GM23338 (cell line): ENCODE data around the gene THRB. TPM values are rescaled to one million over a fixed set of nuclear protein-coding genes. Genes with fewer than 3 reads are reported as not detected.

ENCODE experiments used
- ATAC-seq: fragments of 200-7000 bp; cut with Tn5 transposase; 3 replicates; pipeline ENCODE4 v1.9.1; 2020
- DNase-seq: peaks from one replicate; pipeline ENCODE4 v3.0.0-alpha.2; 2015; ENCODE audit warnings: low spot score
- H2AFZ ChIP-seq: fragments of 200-600 bp; sonication (generic); 2 replicates; pipeline ENCODE4 v1.8.0; 2016; ENCODE audit warnings: antibody characterized with exemption, mild to moderate bottlenecking, moderate library complexity
- H3F3A ChIP-seq: fragments of 200-600 bp; sonication (generic); replicated peaks from 2 replicates; pipeline ENCODE4 v1.8.0; 2017; ENCODE audit warnings: antibody characterized with exemption, mixed run types, low read depth
- H3K27ac ChIP-seq: fragments of 200-600 bp; sonication (generic); 2 replicates; pipeline ENCODE4 v1.6.1; 2016; ENCODE audit warnings: low read depth
- H3K27me3 ChIP-seq: fragments of 200-600 bp; sonication (generic); 2 replicates; pipeline ENCODE4 v1.8.0; 2016; ENCODE audit warnings: mild to moderate bottlenecking, mixed run types, moderate library complexity; ENCODE audit not compliant: insufficient read depth
- H3K36me3 ChIP-seq: fragments of 200-600 bp; sonication (generic); 2 replicates; pipeline ENCODE4 v1.8.0; 2016; ENCODE audit warnings: mild to moderate bottlenecking; ENCODE audit not compliant: insufficient read depth
- H3K4me1 ChIP-seq: fragments of 200-600 bp; sonication (generic); 2 replicates; pipeline ENCODE4 v1.8.0; 2016; ENCODE audit warnings: mild to moderate bottlenecking, moderate library complexity; ENCODE audit not compliant: insufficient read depth
- H3K4me2 ChIP-seq: fragments of 200-600 bp; sonication (generic); 2 replicates; pipeline ENCODE4 v1.7.1; 2017; ENCODE audit warnings: mixed run types
- H3K4me3 ChIP-seq: fragments of 200-600 bp; sonication (generic); 2 replicates; pipeline ENCODE4 v1.6.1; 2016; ENCODE audit warnings: mixed run types
- H3K79me2 ChIP-seq: fragments of 200-600 bp; sonication (generic); replicated peaks from 2 replicates; pipeline ENCODE4 v1.8.0; 2017; ENCODE audit warnings: mild to moderate bottlenecking; ENCODE audit not compliant: insufficient read depth
- H3K9me2 ChIP-seq: fragments of 200-600 bp; sonication (generic); 2 replicates; pipeline ENCODE4 v1.8.0; 2017; ENCODE audit not compliant: insufficient read depth
- H4K20me1 ChIP-seq: fragments of 200-600 bp; sonication (generic); replicated peaks from 2 replicates; pipeline ENCODE4 v1.8.0; 2017; ENCODE audit warnings: mild to moderate bottlenecking; ENCODE audit not compliant: insufficient read depth
- H3K27ac Mint-ChIP-seq: 2 replicates; pipeline ENCODE4 v1.8.0; 2020; ENCODE audit warnings: inconsistent platforms, mild to moderate bottlenecking, moderate library complexity, mixed read lengths
- H3K27me3 Mint-ChIP-seq: 3 replicates; pipeline ENCODE4 v1.8.0; 2022; ENCODE audit warnings: low read depth, mild to moderate bottlenecking, moderate library complexity, mixed read lengths, inconsistent platforms; ENCODE audit not compliant: insufficient read depth, poor library complexity
- H3K36me3 Mint-ChIP-seq: 3 replicates; pipeline ENCODE4 v1.8.0; 2021; ENCODE audit warnings: low read depth, mild to moderate bottlenecking, inconsistent platforms, moderate library complexity, mixed read lengths
- H3K4me1 Mint-ChIP-seq: 3 replicates; pipeline ENCODE4 v1.8.0; 2020; ENCODE audit warnings: mild to moderate bottlenecking, inconsistent platforms, mixed read lengths
- H3K4me3 Mint-ChIP-seq: 3 replicates; pipeline ENCODE4 v1.8.0; 2021; ENCODE audit warnings: moderate library complexity, mild to moderate bottlenecking, inconsistent platforms, mixed read lengths
- H3K9me3 Mint-ChIP-seq: 3 replicates; pipeline ENCODE4 v1.8.0; 2020; ENCODE audit warnings: moderate library complexity, mild to moderate bottlenecking, inconsistent platforms, mixed read lengths
- CREB1 ChIP-seq: fragments of 250-450 bp; sonication (Bioruptor Pico); IDR thresholded peaks from 2 replicates; pipeline ENCODE4 v1.5.0; 2020; ENCODE audit warnings: low read depth, mild to moderate bottlenecking, moderate library complexity
- JUNB ChIP-seq: IDR thresholded peaks from one replicate; pipeline ENCODE4 v1.6.1; 2016; ENCODE audit warnings: antibody characterized with exemption; ENCODE audit not compliant: unreplicated experiment
- NANOG ChIP-seq: IDR thresholded peaks from 2 replicates; pipeline ENCODE4 v1.6.1; 2016; ENCODE audit warnings: antibody characterized with exemption, borderline replicate concordance
- POLR2AphosphoS5 ChIP-seq: IDR thresholded peaks from 2 replicates; pipeline ENCODE4 v1.6.1; 2016; ENCODE audit warnings: antibody characterized with exemption, low read depth
- STAT1 ChIP-seq: IDR thresholded peaks from one replicate; pipeline ENCODE4 v1.6.1; 2016; ENCODE audit warnings: antibody characterized with exemption; ENCODE audit not compliant: unreplicated experiment
- polyA plus RNA-seq: library from polyadenylated mRNA; unstranded; fragments of >200 nt; fragmentation: Nextera tagmentation; extraction: Ambion mirVana; gene quantifications from 2 replicates; pipeline ENCODE4 v1.2.1, GENCODE V29; 2016
- total RNA-seq: library from RNA; depleted of rRNA; stranded (reverse); fragments of >200 nt; shearing (Covaris generic); gene quantifications from 2 replicates; pipeline ENCODE4 v1.2.3, GENCODE V29; 2014
- TF ChIP-seq, protein P1 (sequence below): fragments of 250-450 bp; sonication (Bioruptor Pico); IDR thresholded peaks from 2 replicates; pipeline ENCODE4 v1.5.0; 2020; ENCODE audit warnings: mild to moderate bottlenecking, moderate library complexity
- TF ChIP-seq, protein P2 (sequence below): IDR thresholded peaks from 2 replicates; pipeline ENCODE4 v1.6.1; 2016; ENCODE audit warnings: antibody characterized with exemption

Gene THRB
- total and polyA plus RNA-seq, 2 experiments from 2014 or later = 1.7 to 3.2 TPM

DNA sequence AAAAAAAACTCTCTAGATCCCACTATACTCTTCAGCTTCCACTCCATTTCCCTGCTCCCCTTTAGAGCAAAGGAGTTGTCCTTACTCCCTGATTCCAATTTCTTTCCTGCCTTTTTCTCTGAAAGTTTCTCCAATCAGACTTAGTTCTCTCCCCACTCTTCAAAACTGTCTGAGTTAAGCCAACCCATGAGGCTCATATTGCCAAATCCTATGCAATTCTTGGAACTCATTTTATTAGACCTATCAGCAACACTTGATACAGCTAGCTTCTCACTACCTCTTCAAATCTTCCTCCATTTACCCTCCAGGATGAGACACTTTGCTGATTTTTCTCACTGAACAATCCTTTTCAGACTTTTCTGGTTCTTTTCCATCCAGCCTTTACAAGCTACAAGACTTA is 233.1 kb downstream of the THRB start:
- Mint-ChIP-seq H3K27me3 (no peaks in the 10 kb centered on the region), H3K9me3 (peaks cover 5% of the 10 kb centered on the region; the same call in 2 of the 3 replicates), H3K4me3 (no peak overlapping the region), H3K36me3 (peaks cover 4% of the 10 kb centered on the region; the same call in 1 of the 3 replicates), H3K4me1 (no peaks in the 10 kb centered on the region), H3K27ac (no peak overlapping the region)
- DNase-seq (no peak), ATAC-seq (no peak)
- Histone ChIP-seq H3K27ac (no peak overlapping the region), H2AFZ (no peak overlapping the region), H3K79me2 (no peaks in the 10 kb centered on the region), H3K4me1 (no peaks in the 10 kb centered on the region), H3K9me2 (no peaks in the 10 kb centered on the region), H4K20me1 (no peaks in the 10 kb centered on the region), H3K36me3 (no peaks in the 10 kb centered on the region), H3K4me2 (no peak overlapping the region), H3K4me3 (no peak overlapping the region), H3F3A (no peaks in the 10 kb centered on the region), H3K27me3 (no peaks in the 10 kb centered on the region)
- TF ChIP-seq NANOG = no peak
- no peak for TF ChIP-seq CREB1 (CRISPR knock-in tag)
- TF ChIP-seq STAT1 = no peak
- TF ChIP-seq POLR2AphosphoS5 = no peak
- TF ChIP-seq, protein P1, sequence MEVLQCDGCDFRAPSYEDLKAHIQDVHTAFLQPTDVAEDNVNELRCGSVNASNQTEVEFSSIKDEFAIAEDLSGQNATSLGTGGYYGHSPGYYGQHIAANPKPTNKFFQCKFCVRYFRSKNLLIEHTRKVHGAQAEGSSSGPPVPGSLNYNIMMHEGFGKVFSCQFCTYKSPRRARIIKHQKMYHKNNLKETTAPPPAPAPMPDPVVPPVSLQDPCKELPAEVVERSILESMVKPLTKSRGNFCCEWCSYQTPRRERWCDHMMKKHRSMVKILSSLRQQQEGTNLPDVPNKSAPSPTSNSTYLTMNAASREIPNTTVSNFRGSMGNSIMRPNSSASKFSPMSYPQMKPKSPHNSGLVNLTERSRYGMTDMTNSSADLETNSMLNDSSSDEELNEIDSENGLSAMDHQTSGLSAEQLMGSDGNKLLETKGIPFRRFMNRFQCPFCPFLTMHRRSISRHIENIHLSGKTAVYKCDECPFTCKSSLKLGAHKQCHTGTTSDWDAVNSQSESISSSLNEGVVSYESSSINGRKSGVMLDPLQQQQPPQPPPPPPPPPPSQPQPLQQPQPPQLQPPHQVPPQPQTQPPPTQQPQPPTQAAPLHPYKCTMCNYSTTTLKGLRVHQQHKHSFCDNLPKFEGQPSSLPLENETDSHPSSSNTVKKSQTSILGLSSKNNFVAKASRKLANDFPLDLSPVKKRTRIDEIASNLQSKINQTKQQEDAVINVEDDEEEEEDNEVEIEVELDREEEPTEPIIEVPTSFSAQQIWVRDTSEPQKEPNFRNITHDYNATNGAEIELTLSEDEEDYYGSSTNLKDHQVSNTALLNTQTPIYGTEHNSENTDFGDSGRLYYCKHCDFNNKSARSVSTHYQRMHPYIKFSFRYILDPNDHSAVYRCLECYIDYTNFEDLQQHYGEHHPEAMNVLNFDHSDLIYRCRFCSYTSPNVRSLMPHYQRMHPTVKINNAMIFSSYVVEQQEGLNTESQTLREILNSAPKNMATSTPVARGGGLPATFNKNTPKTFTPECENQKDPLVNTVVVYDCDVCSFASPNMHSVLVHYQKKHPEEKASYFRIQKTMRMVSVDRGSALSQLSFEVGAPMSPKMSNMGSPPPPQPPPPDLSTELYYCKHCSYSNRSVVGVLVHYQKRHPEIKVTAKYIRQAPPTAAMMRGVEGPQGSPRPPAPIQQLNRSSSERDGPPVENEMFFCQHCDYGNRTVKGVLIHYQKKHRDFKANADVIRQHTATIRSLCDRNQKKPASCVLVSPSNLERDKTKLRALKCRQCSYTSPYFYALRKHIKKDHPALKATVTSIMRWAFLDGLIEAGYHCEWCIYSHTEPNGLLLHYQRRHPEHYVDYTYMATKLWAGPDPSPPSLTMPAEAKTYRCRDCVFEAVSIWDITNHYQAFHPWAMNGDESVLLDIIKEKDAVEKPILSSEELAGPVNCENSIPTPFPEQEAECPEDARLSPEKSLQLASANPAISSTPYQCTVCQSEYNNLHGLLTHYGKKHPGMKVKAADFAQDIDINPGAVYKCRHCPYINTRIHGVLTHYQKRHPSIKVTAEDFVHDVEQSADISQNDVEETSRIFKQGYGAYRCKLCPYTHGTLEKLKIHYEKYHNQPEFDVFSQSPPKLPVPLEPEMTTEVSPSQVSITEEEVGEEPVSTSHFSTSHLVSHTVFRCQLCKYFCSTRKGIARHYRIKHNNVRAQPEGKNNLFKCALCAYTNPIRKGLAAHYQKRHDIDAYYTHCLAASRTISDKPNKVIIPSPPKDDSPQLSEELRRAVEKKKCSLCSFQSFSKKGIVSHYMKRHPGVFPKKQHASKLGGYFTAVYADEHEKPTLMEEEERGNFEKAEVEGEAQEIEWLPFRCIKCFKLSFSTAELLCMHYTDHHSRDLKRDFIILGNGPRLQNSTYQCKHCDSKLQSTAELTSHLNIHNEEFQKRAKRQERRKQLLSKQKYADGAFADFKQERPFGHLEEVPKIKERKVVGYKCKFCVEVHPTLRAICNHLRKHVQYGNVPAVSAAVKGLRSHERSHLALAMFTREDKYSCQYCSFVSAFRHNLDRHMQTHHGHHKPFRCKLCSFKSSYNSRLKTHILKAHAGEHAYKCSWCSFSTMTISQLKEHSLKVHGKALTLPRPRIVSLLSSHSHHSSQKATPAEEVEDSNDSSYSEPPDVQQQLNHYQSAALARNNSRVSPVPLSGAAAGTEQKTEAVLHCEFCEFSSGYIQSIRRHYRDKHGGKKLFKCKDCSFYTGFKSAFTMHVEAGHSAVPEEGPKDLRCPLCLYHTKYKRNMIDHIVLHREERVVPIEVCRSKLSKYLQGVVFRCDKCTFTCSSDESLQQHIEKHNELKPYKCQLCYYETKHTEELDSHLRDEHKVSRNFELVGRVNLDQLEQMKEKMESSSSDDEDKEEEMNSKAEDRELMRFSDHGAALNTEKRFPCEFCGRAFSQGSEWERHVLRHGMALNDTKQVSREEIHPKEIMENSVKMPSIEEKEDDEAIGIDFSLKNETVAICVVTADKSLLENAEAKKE (CRISPR knock-in tag) = no peak
- TF ChIP-seq, protein P2, sequence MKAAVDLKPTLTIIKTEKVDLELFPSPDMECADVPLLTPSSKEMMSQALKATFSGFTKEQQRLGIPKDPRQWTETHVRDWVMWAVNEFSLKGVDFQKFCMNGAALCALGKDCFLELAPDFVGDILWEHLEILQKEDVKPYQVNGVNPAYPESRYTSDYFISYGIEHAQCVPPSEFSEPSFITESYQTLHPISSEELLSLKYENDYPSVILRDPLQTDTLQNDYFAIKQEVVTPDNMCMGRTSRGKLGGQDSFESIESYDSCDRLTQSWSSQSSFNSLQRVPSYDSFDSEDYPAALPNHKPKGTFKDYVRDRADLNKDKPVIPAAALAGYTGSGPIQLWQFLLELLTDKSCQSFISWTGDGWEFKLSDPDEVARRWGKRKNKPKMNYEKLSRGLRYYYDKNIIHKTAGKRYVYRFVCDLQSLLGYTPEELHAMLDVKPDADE = no peak
- TF ChIP-seq JUNB = no peak
